ENCODE results near the gene ACLY.
"Not testable (repeated sequence)": the region's sequence is repeated elsewhere in the genome, so short reads cannot be mapped to it uniquely, and the experiment has no call there.

ACLY gene

GRCh38 chr17:41870097-41870496 lies 48.7 kb downstream of the ACLY start:
- DNase-seq, result no peak

- DNase-seq, result no peak
Observed at GRCh38 chr17:41869426-41869825, 49.3 kb downstream of the ACLY start.

DNA sequence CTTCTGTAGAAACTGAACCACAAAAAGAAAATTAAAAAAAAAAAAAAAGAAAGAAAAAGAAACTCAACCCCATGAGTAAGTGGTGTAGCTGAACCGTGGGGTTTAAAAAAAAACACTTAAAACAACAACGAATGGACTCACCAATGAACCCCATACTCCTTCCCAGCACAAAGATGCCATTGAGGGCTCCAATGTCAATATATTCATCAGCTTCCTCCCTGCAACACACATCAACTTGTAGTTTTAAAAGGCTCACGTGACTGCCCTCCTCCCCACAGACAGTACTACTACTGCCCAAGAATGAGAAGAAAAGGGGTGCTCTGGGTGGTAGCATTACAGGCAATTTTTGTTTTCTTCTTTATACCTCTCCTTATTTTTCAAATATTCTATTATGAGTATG lies 50.2 kb downstream of the ACLY start:
- DNase-seq, result no peak

- DNase-seq, result no peak
Observed at GRCh38 chr17:41865596-41865893, 53.2 kb downstream of the ACLY start.

DNA sequence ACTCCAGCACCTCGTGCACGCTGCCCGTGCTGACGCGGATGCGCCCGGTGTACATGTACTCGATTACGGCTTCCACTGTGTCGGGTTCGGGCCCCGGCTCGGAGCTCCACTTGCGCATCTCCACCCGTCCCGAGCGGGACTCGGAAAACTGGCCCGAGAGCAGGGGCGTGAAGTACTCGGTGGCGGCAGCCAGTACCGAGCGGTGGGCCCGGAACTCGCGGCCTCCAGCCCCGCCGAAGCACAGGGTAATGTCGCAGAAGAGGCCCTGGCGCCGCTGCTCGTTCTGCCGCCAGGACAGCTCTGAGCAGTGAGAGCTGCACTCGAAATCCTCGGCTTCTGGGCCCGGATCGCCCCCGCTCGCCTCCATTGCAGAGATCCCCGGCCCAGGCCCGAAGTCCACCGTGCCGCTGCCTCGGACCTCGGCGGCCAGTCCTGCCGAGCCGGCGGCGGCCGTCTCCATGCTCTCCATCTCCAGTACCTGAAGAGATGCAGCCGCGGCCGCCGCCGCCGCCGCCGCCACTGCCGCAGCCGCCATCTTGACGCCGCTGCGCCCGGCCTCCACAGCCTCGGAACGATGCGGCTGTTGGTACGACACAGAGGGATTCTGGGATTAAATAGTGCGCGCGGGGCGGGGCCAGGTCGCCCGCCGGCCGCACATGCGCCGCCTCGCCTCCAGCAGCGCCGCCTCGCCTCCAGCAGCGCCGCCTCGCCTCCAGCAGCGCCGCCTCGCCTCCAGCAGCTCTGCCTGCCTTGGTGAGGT lies 53.7 kb downstream of the ACLY start, which contains the start of gene KLHL11:
TSS of gene KLHL11 (minus strand) at position 588 of the 760 bp plus-strand sequence. CDS start at position 535, 53 bp downstream.
- DNase-seq, result peak; percentile 78

- DNase-seq, result peak; percentile 53
Observed at GRCh38 chr17:41864498-41864835, 54.3 kb downstream of the ACLY start.

DNA sequence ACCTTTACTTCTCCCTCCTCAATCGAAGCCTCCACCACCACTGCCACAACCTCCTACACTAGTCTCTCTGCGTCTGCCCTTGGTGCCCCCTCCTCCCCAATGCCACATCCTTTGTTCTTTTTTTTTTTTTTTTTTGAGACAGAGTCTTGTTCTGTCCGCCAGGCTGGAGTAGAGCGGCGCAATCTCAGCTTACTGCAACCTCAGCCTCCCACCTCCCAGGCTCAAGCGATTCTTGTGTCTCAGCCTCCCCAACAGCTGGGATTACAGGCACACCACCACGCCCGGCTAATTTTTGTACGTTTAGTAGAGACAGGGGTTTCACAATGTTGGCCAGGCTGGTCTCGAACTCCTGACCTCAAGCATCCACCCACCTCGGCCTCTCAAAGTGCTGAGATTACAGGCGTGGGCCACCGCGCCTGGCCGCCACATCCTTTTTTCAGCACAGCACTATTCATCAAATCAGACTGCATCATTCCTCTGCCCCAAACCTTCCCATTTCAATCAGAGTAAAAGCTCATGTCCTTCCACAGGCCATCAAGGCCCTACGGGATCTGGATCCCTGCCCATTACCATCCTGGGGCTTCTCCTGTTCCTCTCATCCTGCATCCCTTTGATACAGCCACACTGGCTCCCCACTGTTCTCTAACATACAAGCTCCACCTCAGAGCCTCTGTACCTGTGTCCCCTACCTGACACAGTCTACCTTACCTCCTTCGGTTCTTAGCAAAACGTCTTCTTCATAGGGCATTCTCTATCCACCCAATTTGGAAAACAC lies 55.5 kb downstream of the ACLY start:
- DNase-seq, result no peak

- DNase-seq, result no peak
Observed at GRCh38 chr17:41860254-41860931, 58.4 kb downstream of the ACLY start.

- DNase-seq, result not testable (repeated sequence)
Observed at GRCh38 chr17:41851382-41851781, 67.4 kb downstream of the ACLY start.

GRCh38 chr17:41849251-41849990 lies 69.3 kb downstream of the ACLY start:
- DNase-seq, result no peak

GRCh38 chr17:41848788-41849187 lies 70.0 kb downstream of the ACLY start:
- DNase-seq, result no peak

- DNase-seq, result no peak
Observed at GRCh38 chr17:41844971-41845370, 73.8 kb downstream of the ACLY start.

DNA sequence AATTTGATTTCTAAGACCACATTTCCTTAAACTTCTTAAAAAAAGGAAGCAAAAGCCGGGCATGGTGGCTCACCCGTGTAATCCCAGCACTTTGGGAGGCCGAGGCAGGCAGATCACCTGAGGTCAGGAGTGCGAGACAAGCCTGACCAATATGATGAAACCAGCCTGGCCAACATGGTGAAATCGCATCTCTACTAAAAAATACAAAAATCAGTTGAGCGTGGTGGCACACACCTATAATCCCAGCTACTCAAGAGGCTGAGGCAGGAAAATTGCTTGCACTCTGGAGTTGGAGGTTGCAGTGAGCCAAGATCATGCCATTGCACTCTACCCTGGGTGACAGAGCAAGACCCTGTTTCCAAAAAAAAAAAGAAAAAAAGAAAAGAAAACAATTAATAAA lies 78.0 kb downstream of the ACLY start:
- DNase-seq, result not testable (repeated sequence)

GRCh38 chr17:41839448-41839847 lies 79.3 kb downstream of the ACLY start:
- DNase-seq, result not testable (repeated sequence)

GRCh38 chr17:41837761-41838538 lies 80.8 kb downstream of the ACLY start, which contains the start of gene KLHL10:
KLHL10 (plus strand) TSS chr17:41837825; CDS start chr17:41837933, 108 bp downstream.
- DNase-seq, result no peak

GRCh38 chr17:41836550-41837196 lies 82.1 kb downstream of the ACLY start:
- no peak for DNase-seq

DNA sequence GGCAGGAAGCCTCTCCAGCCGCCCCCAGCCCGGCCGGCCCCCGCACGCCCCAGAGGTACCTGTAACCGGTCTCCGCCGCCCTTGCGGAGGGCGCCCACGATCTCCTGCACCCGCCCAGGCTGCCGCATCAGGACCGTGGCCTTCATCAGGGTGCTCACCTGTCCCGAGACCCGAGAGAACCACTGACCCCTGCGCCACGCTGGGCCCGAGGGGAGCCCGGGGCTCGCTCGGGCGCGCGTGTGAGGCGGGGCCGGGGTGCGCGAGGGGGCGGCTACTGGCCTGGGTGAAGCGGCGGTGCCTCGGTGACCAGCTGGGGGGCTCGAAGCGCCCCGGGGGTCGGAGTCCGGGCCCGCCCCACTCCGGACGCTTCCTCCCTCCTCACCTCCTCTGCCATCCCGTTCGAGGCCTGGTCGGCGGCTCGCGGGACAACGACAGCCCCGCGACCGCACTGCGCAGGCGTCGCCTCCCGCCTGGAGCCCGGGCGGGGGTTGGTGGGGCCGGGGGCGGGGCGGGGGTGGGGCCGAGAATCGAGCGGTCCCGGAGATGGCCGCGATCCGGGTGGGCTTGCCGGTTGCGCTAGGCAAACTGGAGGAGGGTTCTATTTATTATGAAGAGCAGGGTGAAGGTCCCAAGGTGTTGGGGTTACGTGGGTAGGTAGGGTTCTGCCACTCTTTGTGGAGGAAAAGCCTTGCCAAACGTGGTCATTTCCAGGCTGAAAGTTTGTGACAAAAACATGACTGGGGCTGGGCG lies 82.8 kb downstream of the ACLY start, which contains the start of gene NT5C3B:
TSS of gene NT5C3B (minus strand) at position 433 of the 750 bp plus-strand sequence. CDS start at position 394, 39 bp downstream.
- DNase-seq, result peak; percentile 44

DNA sequence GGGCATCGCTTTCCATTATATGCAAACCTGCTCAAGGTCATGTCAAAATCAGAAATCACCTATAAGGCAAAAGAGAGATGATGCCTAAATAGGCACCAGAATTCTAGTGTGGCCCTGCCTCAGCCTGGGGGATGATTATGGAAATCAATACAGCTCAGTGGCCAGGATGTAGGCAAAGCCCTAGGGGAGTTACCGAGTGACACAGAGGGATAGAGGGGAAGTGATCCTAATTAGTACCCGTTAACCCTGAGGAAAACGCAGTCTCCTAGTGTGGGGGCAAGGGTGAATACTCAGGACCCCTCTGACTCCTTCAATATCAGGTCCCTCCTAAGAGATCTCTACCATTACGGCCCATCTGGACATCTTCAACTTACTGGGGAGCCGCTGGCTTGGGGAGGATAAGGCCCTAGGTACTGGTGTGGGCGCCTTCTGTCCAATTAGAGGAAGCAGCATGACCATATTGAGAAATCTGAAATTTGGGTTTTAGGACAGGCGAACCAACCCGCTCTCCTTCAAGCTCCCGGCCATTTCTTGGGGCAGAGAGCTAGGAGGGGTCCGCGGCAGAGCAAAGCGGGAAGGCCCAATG lies 83.4 kb downstream of the ACLY start:
- no peak for DNase-seq

DNA sequence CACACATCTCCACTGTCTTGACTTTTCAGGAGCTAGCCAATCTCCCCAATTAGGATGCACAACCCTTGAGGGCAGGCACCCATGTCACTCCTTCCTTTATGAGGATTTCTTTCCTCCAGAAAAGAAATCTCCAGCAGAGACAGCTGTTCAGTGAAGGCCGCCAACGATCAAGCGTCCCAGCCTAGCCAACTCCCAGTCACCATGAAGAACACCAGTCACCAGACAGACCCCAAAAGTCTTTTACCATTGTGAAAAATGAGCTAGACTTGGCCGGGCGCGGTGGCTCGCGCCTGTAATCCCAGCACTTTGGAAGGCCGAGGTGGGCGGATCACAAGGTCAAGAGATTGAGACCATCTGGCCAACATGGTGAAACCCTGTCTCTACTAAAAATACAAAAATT lies 88.8 kb downstream of the ACLY start:
- not testable (repeated sequence) for DNase-seq

DNA sequence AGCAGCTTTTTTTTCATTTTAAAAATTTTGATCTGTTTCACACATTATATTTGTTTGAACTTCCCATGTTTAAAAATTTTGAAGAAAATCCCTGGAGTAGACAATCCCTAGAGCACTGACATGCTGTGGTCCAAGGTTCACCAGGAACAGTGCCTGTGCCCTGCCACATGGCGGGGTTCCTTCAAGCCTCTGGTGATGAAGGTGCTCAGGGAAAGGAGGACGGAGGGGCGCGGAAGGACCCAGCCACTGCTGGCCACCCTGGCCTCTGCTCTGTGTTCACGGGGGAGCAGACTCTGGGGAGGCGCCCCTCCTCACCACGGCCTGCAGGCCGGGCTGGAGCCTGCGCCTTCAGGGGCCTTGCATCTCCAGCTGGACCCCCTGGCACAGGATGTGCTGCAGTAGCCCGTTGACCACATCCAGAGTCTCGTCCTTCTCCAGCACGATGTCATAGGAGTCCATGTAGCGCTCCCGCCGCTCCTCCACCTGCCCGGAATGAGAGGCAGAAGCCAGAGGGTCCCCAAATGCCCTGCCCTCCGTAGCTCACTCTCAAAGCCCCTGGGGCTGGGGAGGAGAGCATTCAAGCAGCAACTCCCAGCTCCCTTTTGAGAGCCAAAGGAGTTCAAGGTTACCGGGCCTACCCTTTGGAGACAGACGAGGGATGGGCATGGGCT lies 93.4 kb downstream of the ACLY start:
- no peak for DNase-seq

All from activated gamma-delta T cell (primary cell).